ENCODE results near the gene SEPTIN3.

GRCh38 chr22:41978732-41979131 lies 9.5 kb downstream of the SEPTIN3 start:
- TF ChIP-seq POLR2A (IDR thresholded peaks at IDR 0.05) (no peak), CTCF (IDR thresholded peaks at IDR 0.05) (no peak)
